CD4-positive, alpha-beta T cell (primary cell): ENCODE measurements around the gene RSRC1. TPM values are rescaled to one million over a fixed set of nuclear protein-coding genes. Genes with fewer than 3 reads are reported as not detected.
"Not testable (repeated sequence)": the region's sequence is repeated elsewhere in the genome, so short reads cannot be mapped to it uniquely, and the experiment has no call there.

Experiments
- ATAC-seq: fragments of 200-7000 bp; cut with Tn5 transposase; one replicate; pipeline ENCODE4 v1.10.0; 2022; ENCODE audit warnings: mild to moderate bottlenecking; ENCODE audit not compliant: poor library complexity
- CTCF ChIA-PET: fragments of 350-600 bp; sonication (Branson Sonifier 250); formaldehyde crosslinking; loops from one replicate; lab custom pipeline; 2021; ENCODE audit warnings: antibody characterized with exemption, inconsistent platforms; lab: Charles Lee
- POLR2A ChIA-PET: fragments of 350-600 bp; sonication (Branson Sonifier 250); formaldehyde crosslinking; loops from one replicate; lab custom pipeline; 2021; ENCODE audit warnings: antibody characterized with exemption, inconsistent platforms; lab: Charles Lee
- DNase-seq, 14 experiments: peaks; one replicate each; pipeline ENCODE4 v3.0.0-alpha.2; 2013 to 2020; ENCODE audit warnings: mixed read lengths in 2 of 14
- H3K27ac ChIP-seq, 2 donors: one replicate each; pipeline versions ENCODE4 v1.5.1 to v1.7.0; 2013; ENCODE audit warnings: low read length in 2 of 2, low read depth in 1 of 2, mild to moderate bottlenecking in 1 of 2
- H3K27me3 ChIP-seq, 2 experiments: 1 replicate in 1 of 2; 2 replicates in 1 of 2; pipeline versions ENCODE4 v1.6.1 to v1.7.0; 2013; ENCODE audit warnings: low read length in 2 of 2, control low read depth in 1 of 2, mild to moderate bottlenecking in 1 of 2, moderate library complexity in 1 of 2; ENCODE audit not compliant: insufficient read depth in 2 of 2, control insufficient read depth in 1 of 2
- H3K36me3 ChIP-seq: one replicate; pipeline ENCODE4 v1.6.1; 2013; ENCODE audit warnings: low read length, control low read depth; ENCODE audit not compliant: insufficient read depth
- H3K4me1 ChIP-seq: one replicate; pipeline ENCODE4 v1.6.1; 2013; ENCODE audit warnings: low read length, control low read depth; ENCODE audit not compliant: insufficient read depth
- H3K4me3 ChIP-seq: one replicate; pipeline ENCODE4 v1.5.1; 2013; ENCODE audit warnings: mild to moderate bottlenecking, low read length, moderate library complexity
- H3K9me3 ChIP-seq, 2 experiments: 1 replicate in 1 of 2; 2 replicates in 1 of 2; pipeline versions ENCODE4 v1.6.1 to v1.7.0; 2013; ENCODE audit warnings: low read length in 2 of 2, mild to moderate bottlenecking in 2 of 2, control low read depth in 1 of 2, moderate library complexity in 1 of 2; ENCODE audit not compliant: control insufficient read depth in 1 of 2, insufficient read depth in 1 of 2
- H3K27ac Mint-ChIP-seq: one replicate; pipeline ENCODE4 v1.8.0; 2020; ENCODE audit warnings: mixed read lengths
- H3K27me3 Mint-ChIP-seq: one replicate; pipeline ENCODE4 v1.8.0; 2021; ENCODE audit warnings: mixed read lengths
- H3K36me3 Mint-ChIP-seq: one replicate; pipeline ENCODE4 v1.8.0; 2021; ENCODE audit warnings: low read depth, mixed read lengths
- H3K4me1 Mint-ChIP-seq: one replicate; pipeline ENCODE4 v1.8.0; 2021; ENCODE audit warnings: low read depth, mixed read lengths
- H3K4me3 Mint-ChIP-seq: one replicate; pipeline ENCODE4 v1.8.0; 2020; ENCODE audit warnings: mild to moderate bottlenecking, mixed read lengths
- H3K9me3 Mint-ChIP-seq: one replicate; pipeline ENCODE4 v1.8.0; 2020; ENCODE audit warnings: mixed read lengths
- CTCF ChIP-seq: fragments of 200-600 bp; IDR thresholded peaks from one replicate; pipeline ENCODE4 v1.8.0; 2022; ENCODE audit warnings: antibody characterized with exemption, mild to moderate bottlenecking
- intact Hi-C, 2 experiments: fragments of 100-400 bp; cut with DNase I in 1 of 2; cut with micrococcal nuclease in 1 of 2; formaldehyde crosslinking; loops; one replicate each; pipeline versions ENCODE4 v1.15.1 to v1.9.0; 2023 to 2025; cut with DNase I, micrococcal nuclease
- total RNA-seq, 174 experiments: library from RNA in 2 of 174; stranded (reverse) in 2 of 174; gene quantifications; one replicate each; pipeline ENCODE4 v1.2.3 and lab custom pipeline; 2021 to 2026

RSRC1 gene
- total RNA-seq, 2 experiments from 2014 or later, result 22.3 to 24.6 TPM

- no peak overlapping the region for H3K27ac Mint-ChIP-seq
- Histone ChIP-seq H3K27ac (no peak overlapping the region), H3K9me3 (no peaks in the 10 kb centered on the region), H3K27me3 (no peaks in the 10 kb centered on the region), H3K4me3 (no peak overlapping the region), H3K4me1 (no peaks in the 10 kb centered on the region), H3K36me3 (no peaks in the 10 kb centered on the region)
- H3K27me3 Mint-ChIP-seq, result no peaks in the 10 kb centered on the region
- DNase-seq (no peak), ATAC-seq (no peak)
- peaks cover 42% of the 10 kb centered on the region for H3K36me3 Mint-ChIP-seq
- intact Hi-C loops, result no loop called here
- H3K4me3 Mint-ChIP-seq, result no peak overlapping the region
- peaks cover 5% of the 10 kb centered on the region for H3K4me1 Mint-ChIP-seq
- ChIA-PET CTCF (no interaction called here), POLR2A (no interaction called here)
- no peak for TF ChIP-seq CTCF
- H3K9me3 Mint-ChIP-seq, result no peaks in the 10 kb centered on the region
Observed at GRCh38 chr3:158226429-158226828, 116.5 kb downstream of the RSRC1 start.

GRCh38 chr3:158228942-158229341, 119.1 kb downstream of the RSRC1 start:
- H3K36me3 ChIP-seq, DNase-seq, H3K27ac Mint-ChIP-seq, H3K9me3 Mint-ChIP-seq, H3K27ac ChIP-seq, intact Hi-C loops, CTCF ChIA-PET, H3K4me3 Mint-ChIP-seq, H3K27me3 ChIP-seq, H3K4me1 ChIP-seq, ATAC-seq, H3K4me3 ChIP-seq, H3K27me3 Mint-ChIP-seq, POLR2A ChIA-PET, H3K9me3 ChIP-seq, H3K4me1 Mint-ChIP-seq: not testable (repeated sequence)
- H3K36me3 Mint-ChIP-seq, result peaks cover 45% of the 10 kb centered on the region

- no peaks in the 10 kb centered on the region for H3K27me3 Mint-ChIP-seq
- DNase-seq (no peak), ATAC-seq (no peak)
- Histone ChIP-seq H3K27me3 (no peaks in the 10 kb centered on the region), H3K4me1 (no peaks in the 10 kb centered on the region), H3K27ac (no peak overlapping the region), H3K9me3 (no peaks in the 10 kb centered on the region), H3K36me3 (no peaks in the 10 kb centered on the region), H3K4me3 (no peak overlapping the region)
- H3K27ac Mint-ChIP-seq, result no peak overlapping the region
- H3K36me3 Mint-ChIP-seq, result peaks cover 70% of the 10 kb centered on the region
- H3K4me1 Mint-ChIP-seq, result no peaks in the 10 kb centered on the region
- no peak for TF ChIP-seq CTCF
- intact Hi-C loops, result no loop called here
- POLR2A ChIA-PET, result no interaction called here
- peaks cover 3% of the 10 kb centered on the region for H3K9me3 Mint-ChIP-seq
- CTCF ChIA-PET, result no interaction called here
- H3K4me3 Mint-ChIP-seq, result no peak overlapping the region
Observed at GRCh38 chr3:158233791-158234190, 123.9 kb downstream of the RSRC1 start.

- Mint-ChIP-seq H3K27me3 (no peaks in the 10 kb centered on the region), H3K9me3 (peaks cover 34% of the 10 kb centered on the region), H3K27ac (no peak overlapping the region), H3K36me3 (peaks cover 79% of the 10 kb centered on the region), H3K4me3 (no peak overlapping the region), H3K4me1 (peaks cover 5% of the 10 kb centered on the region)
- intact Hi-C loops, result no loop called here
- ATAC-seq (no peak), DNase-seq (no peak)
- TF ChIP-seq CTCF, result no peak
- H3K27ac ChIP-seq, result no peak overlapping the region
- no peaks in the 10 kb centered on the region for H3K4me1 ChIP-seq
- H3K9me3 ChIP-seq, result peaks cover 3 to 18% of the 10 kb centered on the region in 2 experiments
- H3K36me3 ChIP-seq, result no peaks in the 10 kb centered on the region
- H3K4me3 ChIP-seq, result no peak overlapping the region
- POLR2A ChIA-PET, result no interaction called here
- CTCF ChIA-PET, result interaction anchor here (0.7 kb wide), 1 partner anchor 184 kb away, joined by 3 read pairs; no protein-coding TSS in a partner anchor
- no peaks in the 10 kb centered on the region for H3K27me3 ChIP-seq
Observed at GRCh38 chr3:158244274-158244673, 134.4 kb downstream of the RSRC1 start.
